ENCODE results near the gene TMEM50B. TPM values are rescaled to one million over a fixed set of nuclear protein-coding genes. Genes with fewer than 3 reads are reported as not detected.

The TMEM50B gene
- total RNA-seq, 1 donor: 29.3 TPM

DNA sequence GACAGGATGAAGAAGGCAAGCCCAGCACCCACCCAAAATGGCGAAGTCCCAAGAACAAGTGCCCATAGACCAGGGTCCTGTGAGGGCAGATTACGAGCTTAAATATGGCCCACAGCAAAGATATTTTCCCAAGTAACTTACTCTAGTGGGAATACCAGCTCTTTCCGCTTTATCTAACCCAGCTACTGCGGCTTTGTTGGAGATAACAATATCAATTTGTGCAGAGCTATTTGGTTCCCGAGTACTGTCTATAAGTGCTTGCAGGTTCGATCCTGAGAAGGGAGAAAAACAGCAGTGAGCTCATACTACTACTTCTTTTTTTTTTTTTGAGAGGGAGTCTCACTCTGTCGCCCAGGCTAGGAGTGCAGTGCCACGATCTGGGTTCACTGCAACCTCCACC lies 26.1 kb upstream of the TMEM50B start:
- Histone ChIP-seq H3K4me2 (ENCODE audit: insufficient read depth, low read length) (no peak overlapping the region), H3K27me3 (ENCODE audit: insufficient read depth, low read length) (no peaks in the 10 kb centered on the region), H3K4me1 (ENCODE audit: insufficient read depth, low read length) (no peaks in the 10 kb centered on the region), H3K9me3 (ENCODE audit: low read depth, low read length) (no peaks in the 10 kb centered on the region), H3K27ac (ENCODE audit: low read depth, low read length) (no peak overlapping the region), H2AFZ (ENCODE audit: low read length) (no peak overlapping the region), H3K4me3 (ENCODE audit: insufficient read depth, low read length) (no peak overlapping the region), H3K79me2 (ENCODE audit: insufficient read depth, low read length) (no peaks in the 10 kb centered on the region), H4K20me1 (ENCODE audit: insufficient read depth, low read length) (no peaks in the 10 kb centered on the region), H3K36me3 (ENCODE audit: insufficient read depth, low read length) (peaks cover 39% of the 10 kb centered on the region)
- TF ChIP-seq, protein P1, sequence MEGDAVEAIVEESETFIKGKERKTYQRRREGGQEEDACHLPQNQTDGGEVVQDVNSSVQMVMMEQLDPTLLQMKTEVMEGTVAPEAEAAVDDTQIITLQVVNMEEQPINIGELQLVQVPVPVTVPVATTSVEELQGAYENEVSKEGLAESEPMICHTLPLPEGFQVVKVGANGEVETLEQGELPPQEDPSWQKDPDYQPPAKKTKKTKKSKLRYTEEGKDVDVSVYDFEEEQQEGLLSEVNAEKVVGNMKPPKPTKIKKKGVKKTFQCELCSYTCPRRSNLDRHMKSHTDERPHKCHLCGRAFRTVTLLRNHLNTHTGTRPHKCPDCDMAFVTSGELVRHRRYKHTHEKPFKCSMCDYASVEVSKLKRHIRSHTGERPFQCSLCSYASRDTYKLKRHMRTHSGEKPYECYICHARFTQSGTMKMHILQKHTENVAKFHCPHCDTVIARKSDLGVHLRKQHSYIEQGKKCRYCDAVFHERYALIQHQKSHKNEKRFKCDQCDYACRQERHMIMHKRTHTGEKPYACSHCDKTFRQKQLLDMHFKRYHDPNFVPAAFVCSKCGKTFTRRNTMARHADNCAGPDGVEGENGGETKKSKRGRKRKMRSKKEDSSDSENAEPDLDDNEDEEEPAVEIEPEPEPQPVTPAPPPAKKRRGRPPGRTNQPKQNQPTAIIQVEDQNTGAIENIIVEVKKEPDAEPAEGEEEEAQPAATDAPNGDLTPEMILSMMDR (IDR thresholded peaks at IDR 0.05; ENCODE audit: extremely low read depth, low read depth, low read length): no peak
- no peak for DNase-seq (ENCODE audit: insufficient read length, low spot score, missing footprints)

DNA sequence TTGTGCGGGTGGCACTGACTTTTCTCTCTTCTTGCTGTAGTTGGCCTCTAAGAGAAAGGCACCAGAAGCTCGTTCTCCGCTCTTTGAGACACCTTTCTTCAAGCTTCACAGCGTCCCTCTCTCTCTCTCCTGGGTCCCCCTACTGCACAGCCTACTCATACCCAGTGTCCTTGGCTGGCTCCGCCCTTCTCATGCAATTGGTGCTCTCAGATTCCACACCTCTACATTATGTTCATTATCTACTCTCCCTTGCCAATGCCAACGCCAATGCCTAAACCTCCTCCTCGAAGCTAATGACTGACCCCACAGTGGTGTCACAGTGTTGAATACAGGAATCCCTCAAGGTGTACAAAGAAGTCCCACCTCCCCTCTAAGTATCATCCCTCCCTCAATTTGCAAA lies 16.6 kb upstream of the TMEM50B start:
- no peaks in the 10 kb centered on the region for H3K9me3 ChIP-seq (ENCODE audit: low read depth, low read length)
- H3K36me3 ChIP-seq (ENCODE audit: insufficient read depth, low read length): no peaks in the 10 kb centered on the region
- no peak overlapping the region for H3K4me3 ChIP-seq (ENCODE audit: insufficient read depth, low read length)
- TF ChIP-seq, protein P1 (IDR thresholded peaks at IDR 0.05; ENCODE audit: extremely low read depth, low read depth, low read length): no peak
- H3K4me1 ChIP-seq (ENCODE audit: insufficient read depth, low read length): no peaks in the 10 kb centered on the region
- peaks cover 12% of the 10 kb centered on the region for H3K27me3 ChIP-seq (ENCODE audit: insufficient read depth, low read length)
- no peak overlapping the region for H3K27ac ChIP-seq (ENCODE audit: low read depth, low read length)
- no peak overlapping the region for H2AFZ ChIP-seq (ENCODE audit: low read length)
- no peak overlapping the region for H3K4me2 ChIP-seq (ENCODE audit: insufficient read depth, low read length)
- no peaks in the 10 kb centered on the region for H3K79me2 ChIP-seq (ENCODE audit: insufficient read depth, low read length)
- H4K20me1 ChIP-seq (ENCODE audit: insufficient read depth, low read length): no peaks in the 10 kb centered on the region
- no peak for DNase-seq (ENCODE audit: insufficient read length, low spot score, missing footprints)

DNA sequence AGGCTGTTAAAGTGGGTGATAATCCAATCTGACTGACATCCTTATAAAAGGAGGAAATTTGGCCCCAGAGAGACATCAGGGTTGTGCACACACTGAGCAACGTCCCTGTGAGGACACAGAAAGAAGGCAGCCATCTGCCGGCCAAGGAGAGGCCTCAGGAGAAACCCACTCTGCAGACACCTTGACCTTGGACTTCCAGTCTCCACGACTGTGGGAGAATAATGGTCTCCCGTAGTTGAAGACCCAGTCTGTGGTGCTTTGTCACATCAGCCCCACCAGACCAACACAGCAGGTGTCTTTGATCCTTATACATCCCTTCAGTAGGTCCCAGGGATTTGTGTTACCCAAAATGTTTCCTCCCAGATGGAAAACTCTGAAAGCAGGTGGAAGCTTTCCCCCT lies 16.0 kb upstream of the TMEM50B start:
- no peak overlapping the region for H3K4me2 ChIP-seq (ENCODE audit: insufficient read depth, low read length)
- peaks cover 5% of the 10 kb centered on the region for H3K4me1 ChIP-seq (ENCODE audit: insufficient read depth, low read length)
- peaks cover 12% of the 10 kb centered on the region for H3K27me3 ChIP-seq (ENCODE audit: insufficient read depth, low read length)
- H3K79me2 ChIP-seq (ENCODE audit: insufficient read depth, low read length): no peaks in the 10 kb centered on the region
- no peak overlapping the region for H3K27ac ChIP-seq (ENCODE audit: low read depth, low read length)
- H3K4me3 ChIP-seq (ENCODE audit: insufficient read depth, low read length): no peak overlapping the region
- H2AFZ ChIP-seq (ENCODE audit: low read length): no peak overlapping the region
- no peaks in the 10 kb centered on the region for H3K36me3 ChIP-seq (ENCODE audit: insufficient read depth, low read length)
- no peaks in the 10 kb centered on the region for H4K20me1 ChIP-seq (ENCODE audit: insufficient read depth, low read length)
- H3K9me3 ChIP-seq (ENCODE audit: low read depth, low read length): no peaks in the 10 kb centered on the region
- TF ChIP-seq, protein P1 (IDR thresholded peaks at IDR 0.05; ENCODE audit: extremely low read depth, low read depth, low read length): no peak
- DNase-seq (ENCODE audit: insufficient read length, low spot score, missing footprints): no peak

DNA sequence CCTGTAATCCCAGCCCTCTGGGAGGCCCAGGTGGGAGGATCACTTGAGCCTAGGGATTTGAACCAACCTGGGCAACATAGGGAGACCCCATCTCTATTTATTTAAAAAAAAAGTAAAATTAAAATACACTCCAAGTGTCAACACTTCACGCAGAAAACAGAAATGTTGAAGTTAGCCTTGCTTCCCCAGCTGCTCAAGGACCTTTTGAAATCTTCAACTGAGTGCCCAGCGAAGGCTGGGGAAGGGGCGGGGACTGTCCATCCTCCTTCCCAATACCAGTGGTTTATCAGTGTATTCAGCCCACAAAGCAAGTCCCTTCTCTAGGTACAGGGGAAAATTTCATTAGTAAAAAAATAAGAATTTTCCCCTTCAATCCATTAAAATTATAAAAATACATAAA lies 14.0 kb upstream of the TMEM50B start:
- Histone ChIP-seq H3K4me1 (ENCODE audit: insufficient read depth, low read length) (peaks cover 6% of the 10 kb centered on the region), H3K79me2 (ENCODE audit: insufficient read depth, low read length) (no peaks in the 10 kb centered on the region), H3K4me3 (ENCODE audit: insufficient read depth, low read length) (no peak overlapping the region), H3K27ac (ENCODE audit: low read depth, low read length) (no peak overlapping the region), H3K27me3 (ENCODE audit: insufficient read depth, low read length) (peaks cover 12% of the 10 kb centered on the region), H4K20me1 (ENCODE audit: insufficient read depth, low read length) (no peaks in the 10 kb centered on the region), H3K4me2 (ENCODE audit: insufficient read depth, low read length) (no peak overlapping the region), H2AFZ (ENCODE audit: low read length) (no peak overlapping the region), H3K9me3 (ENCODE audit: low read depth, low read length) (no peaks in the 10 kb centered on the region), H3K36me3 (ENCODE audit: insufficient read depth, low read length) (no peaks in the 10 kb centered on the region)
- TF ChIP-seq, protein P1 (IDR thresholded peaks at IDR 0.05; ENCODE audit: extremely low read depth, low read depth, low read length): no peak
- no peak for DNase-seq (ENCODE audit: insufficient read length, low spot score, missing footprints)

All from osteoblast (primary cell).